Stomach (tissue), 4 donors: ENCODE measurements around the gene FARS2.

Experiments used
- EP300 ChIP-seq: sonication (generic); formaldehyde crosslinking; IDR thresholded peaks from one replicate; pipeline ENCODE4 v1.6.1; 2017; ENCODE audit warnings: antibody characterized with exemption
- POLR2AphosphoS5 ChIP-seq, 3 donors: sonication (generic); formaldehyde crosslinking; IDR thresholded peaks; one replicate each; pipeline ENCODE4 v1.6.1; 2016; ENCODE audit warnings: antibody characterized with exemption in 3 of 3
- TF ChIP-seq, protein P1 (sequence below), 7 experiments: fragments of 450-650 bp in 4 of 7; fragments of 200-600 bp in 3 of 7; sonication (generic) in 3 of 7; IDR thresholded peaks; one replicate each; pipeline ENCODE4 v1.5.1; 2016 to 2019; ENCODE audit warnings: antibody characterized with exemption in 7 of 7, control low read depth in 2 of 7, mild to moderate bottlenecking in 1 of 7

DNA sequence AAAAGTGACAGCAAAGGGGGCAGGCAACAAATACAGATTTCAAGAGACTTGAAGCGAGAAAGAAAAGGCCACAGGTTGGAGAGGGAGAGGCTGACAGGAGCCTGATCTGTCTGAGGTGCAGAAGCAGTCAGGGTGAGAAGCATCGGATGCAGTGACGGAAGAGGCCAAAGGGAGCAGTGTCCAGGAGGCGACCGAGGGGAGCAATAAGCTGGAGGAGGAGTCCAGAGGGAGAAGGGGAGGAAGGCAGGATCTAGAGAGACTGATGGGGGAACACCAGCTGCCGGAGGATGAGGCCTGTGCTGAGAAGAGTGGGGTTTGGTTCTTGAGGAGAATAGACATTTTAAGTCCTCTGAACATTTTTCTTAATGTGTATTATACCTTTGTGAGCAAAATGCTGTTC is 23.8 kb downstream of the FARS2 start:
- TF ChIP-seq EP300 (no peak), POLR2AphosphoS5 (IDR thresholded peaks at IDR 0.05) (no peak)
- TF ChIP-seq, protein P1, sequence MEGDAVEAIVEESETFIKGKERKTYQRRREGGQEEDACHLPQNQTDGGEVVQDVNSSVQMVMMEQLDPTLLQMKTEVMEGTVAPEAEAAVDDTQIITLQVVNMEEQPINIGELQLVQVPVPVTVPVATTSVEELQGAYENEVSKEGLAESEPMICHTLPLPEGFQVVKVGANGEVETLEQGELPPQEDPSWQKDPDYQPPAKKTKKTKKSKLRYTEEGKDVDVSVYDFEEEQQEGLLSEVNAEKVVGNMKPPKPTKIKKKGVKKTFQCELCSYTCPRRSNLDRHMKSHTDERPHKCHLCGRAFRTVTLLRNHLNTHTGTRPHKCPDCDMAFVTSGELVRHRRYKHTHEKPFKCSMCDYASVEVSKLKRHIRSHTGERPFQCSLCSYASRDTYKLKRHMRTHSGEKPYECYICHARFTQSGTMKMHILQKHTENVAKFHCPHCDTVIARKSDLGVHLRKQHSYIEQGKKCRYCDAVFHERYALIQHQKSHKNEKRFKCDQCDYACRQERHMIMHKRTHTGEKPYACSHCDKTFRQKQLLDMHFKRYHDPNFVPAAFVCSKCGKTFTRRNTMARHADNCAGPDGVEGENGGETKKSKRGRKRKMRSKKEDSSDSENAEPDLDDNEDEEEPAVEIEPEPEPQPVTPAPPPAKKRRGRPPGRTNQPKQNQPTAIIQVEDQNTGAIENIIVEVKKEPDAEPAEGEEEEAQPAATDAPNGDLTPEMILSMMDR (IDR thresholded peaks at IDR 0.05) = no peak
